ENCODE measurements around the gene OR10S1.
"Not testable (repeated sequence)": the region's sequence is repeated elsewhere in the genome, so short reads cannot be mapped to it uniquely, and the experiment has no call there.

OR10S1 gene

DNA sequence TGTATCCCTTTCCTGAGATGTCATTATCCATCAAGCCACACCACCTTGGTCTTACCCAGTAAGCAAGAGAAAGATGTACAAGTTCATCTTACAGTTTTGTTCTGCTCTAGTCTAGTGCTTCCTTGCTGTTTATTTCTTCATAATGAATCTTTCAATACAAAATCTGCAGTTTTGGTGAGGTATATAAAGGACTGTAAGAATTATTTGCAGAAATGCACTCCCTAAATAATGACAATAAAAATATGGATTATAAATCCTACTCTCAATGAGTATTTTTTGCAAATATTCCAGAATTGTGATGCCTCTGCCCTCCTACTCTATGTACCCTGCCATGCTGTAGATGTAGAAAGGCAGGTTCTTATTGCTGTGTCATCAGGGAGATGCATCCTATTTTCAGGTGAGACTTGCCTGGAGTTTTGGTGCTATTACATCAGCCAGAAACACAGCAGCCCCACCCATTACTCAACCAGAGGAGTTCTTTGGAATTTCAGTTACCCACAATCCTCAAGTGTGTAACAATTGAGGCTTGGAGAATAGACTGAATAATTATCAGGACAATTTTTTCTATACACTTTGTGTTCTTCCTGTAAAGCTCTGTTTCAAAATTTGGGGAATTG lies at the start of gene OR10S1:
TSS of gene OR10S1 (minus strand) at position 51 of the 617 bp plus-strand sequence. CDS start 117 bp downstream, outside the sequence.
- no peak for DNase-seq (ENCODE audit: low read depth in 2 of 2)

- DNase-seq (ENCODE audit: low read depth in 2 of 2): no peak
These were observed 48.9 kb upstream of the OR10S1 start, which contains the start of gene OR10G8 for GRCh38 chr11:124026498-124026897. Gene OR10G8 (plus strand): TSS chr11:124026798. CDS start chr11:124029623, 2,825 bp downstream.

DNA sequence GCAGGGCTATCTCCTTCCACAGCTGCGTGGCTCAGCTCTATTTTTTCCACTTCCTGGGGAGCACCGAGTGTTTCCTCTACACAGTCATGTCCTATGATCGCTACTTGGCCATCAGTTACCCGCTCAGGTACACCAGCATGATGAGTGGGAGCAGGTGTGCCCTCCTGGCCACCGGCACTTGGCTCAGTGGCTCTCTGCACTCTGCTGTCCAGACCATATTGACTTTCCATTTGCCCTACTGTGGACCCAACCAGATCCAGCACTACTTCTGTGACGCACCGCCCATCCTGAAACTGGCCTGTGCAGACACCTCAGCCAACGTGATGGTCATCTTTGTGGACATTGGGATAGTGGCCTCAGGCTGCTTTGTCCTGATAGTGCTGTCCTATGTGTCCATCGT lies 38.3 kb upstream of the OR10S1 start:
- DNase-seq (ENCODE audit: low read depth in 2 of 2): not testable (repeated sequence)

DNA sequence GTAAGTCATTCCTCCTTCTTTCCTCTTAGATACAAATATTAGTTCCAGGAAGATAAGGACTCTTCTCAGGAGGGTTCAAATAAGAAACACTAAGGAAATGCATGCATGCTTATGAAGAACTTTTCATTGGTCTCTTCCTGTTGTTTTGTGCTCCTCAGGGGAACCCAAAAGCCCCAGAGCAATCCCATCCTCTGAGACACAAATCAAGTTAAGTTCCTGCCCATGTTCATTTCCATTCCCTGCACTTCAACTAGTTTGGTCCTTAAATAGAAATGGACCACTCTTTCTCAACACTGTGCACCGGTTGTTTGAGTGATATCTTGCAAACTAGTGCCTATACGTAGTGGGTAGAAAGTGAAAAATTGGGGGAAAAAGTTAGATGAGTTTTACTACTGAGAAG lies 35.1 kb upstream of the OR10S1 start, which contains the start of gene OR10G4:
TSS of gene OR10G4 (plus strand) at position 301 of the 400 bp plus-strand sequence. CDS start 2,578 bp downstream, outside the sequence.
- DNase-seq (ENCODE audit: low read depth in 2 of 2): no peak

DNA sequence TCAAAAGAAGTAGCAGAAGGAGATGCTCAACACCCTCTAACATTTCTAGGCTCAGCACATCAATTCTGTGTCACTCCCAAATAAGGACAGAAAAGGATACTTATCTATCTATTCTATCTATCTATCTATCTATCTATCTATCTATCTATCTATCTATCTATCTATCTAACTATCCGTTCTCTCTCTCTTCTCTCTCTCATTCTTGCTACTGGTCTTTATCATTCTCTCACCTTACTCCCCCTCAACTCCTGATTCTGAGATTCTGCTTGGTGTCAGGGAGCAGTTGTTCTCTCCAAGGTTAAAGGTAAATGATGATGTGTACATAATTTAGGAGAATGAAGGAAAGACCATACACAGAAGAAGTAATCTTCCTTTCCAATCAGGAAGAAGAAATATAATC lies 17.5 kb upstream of the OR10S1 start, which contains the start of gene OR10G6:
TSS of gene OR10G6 (minus strand) at position 43 of the 400 bp plus-strand sequence. CDS start at position 43, 0 bp downstream.
- DNase-seq (ENCODE audit: low read depth in 2 of 2): no peak

DNA sequence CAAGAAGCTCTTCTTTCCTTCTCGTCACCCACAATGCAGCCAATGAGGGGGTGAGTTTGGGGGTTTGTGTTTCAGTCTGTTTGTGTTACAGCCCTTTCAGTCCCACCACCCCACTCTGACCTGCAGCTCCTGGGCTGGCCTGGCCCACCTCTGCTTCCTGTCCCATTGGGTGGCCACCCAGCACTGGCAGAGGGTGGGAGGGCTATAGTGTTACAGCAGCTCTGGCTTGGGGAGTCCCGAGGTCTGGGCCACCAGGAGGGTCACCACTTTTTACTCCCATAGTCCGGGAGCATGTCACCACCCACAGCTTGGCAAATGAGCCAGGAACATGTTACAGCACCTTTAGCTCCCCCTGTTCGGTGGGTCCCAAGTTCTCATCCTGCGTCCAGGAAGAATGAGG lies 1.7 kb upstream of the OR10S1 start:
- no peak for DNase-seq (ENCODE audit: low read depth in 2 of 2)

DNA sequence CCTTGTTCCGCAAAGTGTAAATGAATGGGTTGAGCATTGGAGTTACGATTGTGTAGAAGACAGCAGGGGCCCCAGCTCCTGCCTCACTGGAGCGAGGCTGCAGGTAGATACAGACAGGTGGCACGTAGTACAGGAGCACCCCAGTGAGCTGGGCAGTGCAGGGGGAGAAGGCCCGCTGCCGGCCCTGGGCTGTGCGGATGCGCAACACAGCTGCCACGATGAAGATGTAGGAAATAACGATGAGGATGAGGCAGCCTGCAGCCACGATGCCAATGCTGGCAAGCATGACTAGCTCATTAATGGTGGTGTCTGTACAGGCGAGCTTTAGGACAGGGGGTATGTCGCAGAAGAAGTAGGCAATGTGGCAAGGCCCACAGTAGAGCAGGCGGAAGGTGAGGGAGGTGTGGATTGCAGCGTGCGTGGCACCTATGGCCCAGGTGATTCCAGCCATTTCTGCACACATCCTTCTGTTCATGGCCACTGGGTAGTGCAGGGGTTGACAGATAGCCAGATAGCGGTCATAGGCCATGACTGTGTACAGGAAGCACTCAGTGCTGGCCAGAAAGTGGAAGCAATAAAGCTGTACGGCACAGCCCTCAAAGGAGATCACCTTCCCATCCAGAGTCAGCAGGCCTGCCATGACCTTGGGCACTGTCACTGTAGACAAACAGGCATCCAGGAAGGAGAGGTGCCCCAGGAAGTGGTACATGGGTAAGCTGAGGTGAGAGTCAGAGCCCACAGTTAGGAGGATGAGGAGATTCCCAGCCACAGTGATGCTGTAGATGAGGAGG lies 616 bp downstream of the OR10S1 start:
- no peak for DNase-seq (ENCODE audit: low read depth in 2 of 2)

GRCh38 chr11:123973816-123974215 lies 3.8 kb downstream of the OR10S1 start:
- DNase-seq (ENCODE audit: low read depth in 2 of 2): no peak

GRCh38 chr11:123956752-123957151 lies 20.8 kb downstream of the OR10S1 start:
- no peak for DNase-seq (ENCODE audit: low read depth in 2 of 2)

- no peak for DNase-seq (ENCODE audit: low read depth in 2 of 2)
These were observed 32.4 kb downstream of the OR10S1 start for GRCh38 chr11:123945132-123945531.

GRCh38 chr11:123943738-123944137 lies 33.8 kb downstream of the OR10S1 start, which contains the start of gene OR6T1:
Gene OR6T1 (minus strand): TSS chr11:123943838. CDS start chr11:123943838, 0 bp downstream.
- DNase-seq (ENCODE audit: low read depth in 2 of 2): no peak

DNA sequence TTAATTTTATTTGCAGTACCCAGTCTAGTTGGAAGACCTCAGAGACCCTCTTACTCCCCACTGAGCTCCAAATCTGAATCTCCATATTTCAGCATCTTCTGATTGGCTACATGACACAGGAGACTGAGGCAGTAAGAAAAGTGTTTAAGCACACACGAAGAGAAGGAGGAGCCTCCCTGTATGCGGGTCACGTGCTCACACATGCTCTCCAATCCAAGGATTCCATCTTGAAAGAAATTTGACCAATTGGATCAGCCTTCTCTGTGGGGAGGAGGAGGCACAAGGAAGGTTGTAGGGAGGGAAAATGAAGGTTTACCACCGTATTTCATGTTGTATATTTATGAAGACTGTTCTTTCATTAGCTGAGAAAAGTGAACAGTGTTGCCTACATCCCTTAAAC lies 35.2 kb downstream of the OR10S1 start:
- no peak for DNase-seq (ENCODE audit: low read depth in 2 of 2)

DNA sequence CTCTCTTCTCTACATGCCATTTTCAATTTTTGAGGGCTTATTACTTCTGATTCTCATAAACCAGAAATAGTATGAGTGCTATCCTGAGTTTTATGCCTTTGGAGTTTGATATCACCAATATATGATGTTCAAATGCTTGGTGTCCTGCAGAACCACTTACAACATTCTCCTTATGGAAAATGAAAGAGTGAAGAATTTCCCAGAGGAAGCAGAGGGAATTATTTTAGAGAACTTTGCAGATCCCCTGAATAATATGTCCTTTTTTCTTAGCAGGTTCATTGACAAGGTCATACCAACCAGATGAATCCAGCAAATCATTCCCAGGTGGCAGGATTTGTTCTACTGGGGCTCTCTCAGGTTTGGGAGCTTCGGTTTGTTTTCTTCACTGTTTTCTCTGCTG lies 38.3 kb downstream of the OR10S1 start, which contains the start of gene OR4D5:
TSS of gene OR4D5 (plus strand) at position 301 of the 400 bp plus-strand sequence. CDS start at position 301, 0 bp downstream.
- no peak for DNase-seq (ENCODE audit: low read depth in 2 of 2)
